AG04449 (cell line): ENCODE results near the gene SLC17A9.

Experiments used
- CTCF ChIA-PET: fragments of 350-600 bp; formaldehyde crosslinking; extraction: SDS; loops from one replicate; lab custom pipeline; 2021; ENCODE audit warnings: antibody characterized with exemption; lab: Yijun Ruan, JAX
- POLR2A ChIA-PET: fragments of 400-600, 350-600 bp; formaldehyde crosslinking; extraction: SDS; loops from one replicate; lab custom pipeline; 2020; ENCODE audit warnings: antibody characterized with exemption, inconsistent platforms; lab: Yijun Ruan, JAX
- DNase-seq: peaks from one replicate; pipeline ENCODE4 v3.0.0-alpha.2; 2010; ENCODE audit warnings: low read depth, low spot score
- H3K4me3 ChIP-seq: 2 replicates; pipeline ENCODE4 v1.5.1; 2011; ENCODE audit warnings: low read depth, mild to moderate bottlenecking, control low read depth, low read length
- CTCF ChIP-seq: IDR thresholded peaks from one replicate; pipeline ENCODE4 v1.5.1; 2011; ENCODE audit warnings: mild to moderate bottlenecking, moderate library complexity, low read length, control low read depth, inconsistent platforms; ENCODE audit not compliant: insufficient read depth; ENCODE audit errors: missing control alignments

Gene SLC17A9

DNA sequence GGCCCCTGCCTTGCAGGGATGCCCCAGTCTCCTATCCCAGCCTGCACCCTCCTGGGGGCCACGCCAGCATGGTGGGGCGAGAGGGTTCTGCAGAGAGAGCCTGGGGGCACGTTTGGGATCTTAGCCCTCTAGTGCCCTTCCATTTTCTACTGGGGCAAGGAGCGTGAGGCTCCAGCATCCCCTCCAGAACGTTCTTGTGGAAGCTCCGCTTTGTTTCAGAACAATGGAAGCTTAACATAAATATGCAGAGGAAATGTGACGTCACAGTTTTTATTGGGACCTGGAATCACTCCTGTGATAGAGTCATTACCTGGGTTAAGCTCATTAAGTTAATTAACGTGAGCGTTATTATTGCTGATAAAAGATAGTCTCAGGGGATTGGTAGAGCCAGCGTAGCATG, 34.6 kb downstream of the SLC17A9 start:
- CTCF ChIA-PET, result interaction anchor here (1.0 to 2.7 kb wide), 2 partner anchors 14 to 22 kb away, joined by 8 read pairs; no protein-coding TSS in a partner anchor
- TF ChIP-seq CTCF, result no peak
- H3K4me3 ChIP-seq, result no peak overlapping the region
- no peak for DNase-seq
- POLR2A ChIA-PET, result no interaction called here

GRCh38 chr20:62989201-62989601, 36.7 kb downstream of the SLC17A9 start:
- no peak for TF ChIP-seq CTCF
- no peak for DNase-seq
- POLR2A ChIA-PET, result no interaction called here
- H3K4me3 ChIP-seq, result no peak overlapping the region
- CTCF ChIA-PET, result interaction anchor here (2.7 kb wide), 1 partner anchor 20 kb away, joined by 8 read pairs; no protein-coding TSS in a partner anchor

- TF ChIP-seq CTCF, result no peak
- no peak overlapping the region for H3K4me3 ChIP-seq
- DNase-seq, result no peak
- ChIA-PET CTCF (interaction anchor here (0.8 kb wide), 1 partner anchor 13 kb away, joined by 3 read pairs; no protein-coding TSS in a partner anchor), POLR2A (no interaction called here)
These were observed 37.9 kb downstream of the SLC17A9 start for GRCh38 chr20:62990306-62990825.

- H3K4me3 ChIP-seq, result no peak overlapping the region
- DNase-seq, result no peak
- ChIA-PET CTCF (interaction anchor here (0.8 to 2.0 kb wide), 3 partner anchors 12 to 17 kb away, joined by 3 to 8 read pairs (median 4); no protein-coding TSS in a partner anchor), POLR2A (no interaction called here)
- TF ChIP-seq CTCF, result no peak
These were observed 38.8 kb downstream of the SLC17A9 start for GRCh38 chr20:62991196-62991807.

DNA sequence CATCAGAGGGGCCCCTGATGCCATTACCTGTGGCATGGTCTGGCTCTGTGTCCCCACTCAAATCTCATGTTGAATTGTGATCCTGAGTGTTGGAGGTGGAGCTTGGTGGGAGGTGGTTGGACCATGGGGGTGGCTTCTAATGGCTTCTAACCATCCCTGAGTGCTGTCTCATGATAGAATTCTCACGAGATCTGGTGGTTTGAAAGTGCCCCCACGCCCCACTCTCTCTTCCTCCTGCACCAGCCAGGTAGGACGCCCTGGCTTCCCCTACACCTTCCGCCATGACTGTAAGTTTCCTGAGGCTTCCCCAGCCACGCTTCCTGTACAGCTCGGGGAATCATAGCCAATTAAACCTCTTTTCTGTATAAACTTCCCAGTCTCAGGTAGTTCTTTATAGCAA, 39.4 kb downstream of the SLC17A9 start:
- POLR2A ChIA-PET, result no interaction called here
- DNase-seq, result no peak
- CTCF ChIA-PET, result interaction anchor here (1.1 to 2.0 kb wide), 3 partner anchors 10 to 17 kb away, joined by 3 to 8 read pairs (median 4); no protein-coding TSS in a partner anchor
- H3K4me3 ChIP-seq, result no peak overlapping the region
- TF ChIP-seq CTCF, result no peak

DNA sequence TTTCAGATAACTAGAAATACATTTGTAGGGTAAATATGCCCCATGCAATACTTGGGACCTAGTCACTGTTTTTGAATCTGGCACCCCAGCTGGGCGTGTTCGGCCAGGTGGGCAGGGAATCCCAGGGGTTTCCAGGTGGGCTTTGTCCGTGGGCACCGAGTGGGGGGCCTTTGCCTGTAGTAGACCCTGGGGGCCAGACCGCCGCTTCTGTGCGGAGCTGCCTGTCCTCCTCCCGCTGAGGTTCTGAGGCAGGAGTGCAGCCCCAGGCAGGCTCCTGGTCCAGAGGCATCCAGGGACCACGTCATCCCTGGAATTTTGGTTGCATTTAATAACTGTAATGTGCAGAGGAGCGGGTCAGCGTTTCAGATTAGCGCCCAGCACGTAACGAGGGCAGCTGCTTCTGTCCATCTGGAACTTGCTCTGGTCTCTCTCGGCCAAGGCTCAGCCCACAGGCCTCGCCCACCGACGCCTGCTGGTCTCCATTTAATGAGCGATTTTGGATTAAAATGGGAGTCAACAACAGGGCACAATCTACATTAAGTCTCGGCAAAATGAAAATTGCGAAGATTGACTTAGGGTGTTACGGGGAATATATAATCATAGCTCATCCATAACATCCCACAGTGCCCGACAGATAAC, 41.5 kb downstream of the SLC17A9 start:
- ChIA-PET POLR2A (no interaction called here), CTCF (interaction anchor here (0.8 to 1.0 kb wide), 3 partner anchors 15 to 86 kb away, joined by 3 read pairs; no protein-coding TSS in a partner anchor)
- no peak for TF ChIP-seq CTCF
- no peak overlapping the region for H3K4me3 ChIP-seq
- DNase-seq, result no peak
